ENCODE measurements around the gene KCNQ1.

The KCNQ1 gene

DNA sequence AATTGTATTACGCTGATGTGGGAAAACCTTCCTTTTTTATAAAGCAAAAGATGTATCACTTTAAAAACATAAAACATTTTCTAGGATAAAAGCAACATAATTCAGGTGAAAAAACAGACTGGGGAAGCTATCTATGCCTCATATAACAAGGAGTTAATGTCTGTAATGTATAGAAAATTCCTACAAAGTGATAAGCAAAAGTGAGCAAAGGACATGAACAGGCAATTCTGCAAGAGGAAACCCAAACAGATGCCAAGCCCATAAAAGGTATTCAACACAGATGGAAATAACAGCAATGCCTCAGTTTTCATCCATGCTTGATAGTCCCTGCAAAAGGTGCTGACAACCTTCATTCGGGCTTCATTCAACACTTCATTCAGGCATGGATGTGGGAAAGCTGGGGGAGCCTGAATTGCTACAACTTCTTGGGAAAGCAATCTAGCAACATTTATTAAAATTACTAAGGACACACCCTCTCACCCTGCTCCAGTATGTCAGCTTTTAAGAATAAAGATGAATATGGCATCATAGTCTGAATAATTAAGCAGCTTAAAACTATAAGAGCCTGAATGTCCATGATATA is 215.6 kb downstream of the KCNQ1 start:
- no peak for DNase-seq

DNA sequence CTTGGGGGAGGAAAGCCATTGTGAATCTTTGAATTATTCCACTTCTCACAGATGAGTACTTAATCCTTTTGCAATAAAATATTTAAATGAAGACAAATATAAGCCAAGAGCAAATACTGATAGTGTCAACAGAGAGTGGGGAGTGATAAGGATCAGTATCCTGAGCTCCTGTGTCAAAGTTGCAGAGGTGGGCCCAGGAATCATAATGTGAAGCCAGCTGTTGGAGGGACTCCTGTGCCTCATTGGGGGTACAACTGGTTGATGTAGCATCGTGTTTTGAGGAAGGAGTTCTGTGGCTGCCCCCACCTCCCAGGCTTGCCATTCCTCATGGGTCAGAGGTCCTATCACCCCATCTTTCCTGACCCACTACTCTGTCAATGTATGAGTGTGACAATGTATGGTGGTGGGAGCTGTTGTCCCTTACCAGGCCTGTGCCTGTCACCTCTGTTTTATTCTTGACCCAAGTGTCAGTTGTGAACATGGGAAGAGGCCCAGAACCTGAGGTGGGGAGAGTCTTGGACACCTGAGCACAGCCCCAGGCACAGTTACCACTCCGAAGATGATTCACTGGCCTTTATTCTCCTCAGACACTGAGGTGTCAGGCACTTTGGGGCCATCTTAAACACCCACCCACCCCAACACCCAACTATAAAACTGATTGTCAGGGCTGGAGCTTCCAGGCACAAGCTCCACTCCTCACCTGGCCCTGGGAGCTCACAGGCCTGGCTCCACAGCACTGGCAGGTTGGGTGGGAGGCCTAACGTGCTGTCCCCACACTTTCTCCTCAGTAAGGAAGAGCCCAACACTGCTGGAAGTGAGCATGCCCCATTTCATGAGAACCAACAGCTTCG is 216.6 kb downstream of the KCNQ1 start:
- DNase-seq = no peak

DNA sequence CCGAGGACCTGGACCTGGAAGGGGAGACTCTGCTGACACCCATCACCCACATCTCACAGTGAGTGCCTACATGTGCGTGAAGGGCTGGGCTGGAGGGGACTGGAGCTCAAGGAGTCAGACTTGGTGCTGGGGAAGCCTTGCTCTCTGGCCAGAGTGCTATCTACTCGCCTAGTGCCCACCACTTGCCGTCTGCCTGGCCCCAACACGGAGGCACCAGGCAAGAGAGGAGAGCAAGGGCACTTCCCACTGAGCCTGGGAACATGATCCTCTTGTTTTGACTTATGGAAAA is 217.2 kb downstream of the KCNQ1 start:
- DNase-seq = no peak

DNA sequence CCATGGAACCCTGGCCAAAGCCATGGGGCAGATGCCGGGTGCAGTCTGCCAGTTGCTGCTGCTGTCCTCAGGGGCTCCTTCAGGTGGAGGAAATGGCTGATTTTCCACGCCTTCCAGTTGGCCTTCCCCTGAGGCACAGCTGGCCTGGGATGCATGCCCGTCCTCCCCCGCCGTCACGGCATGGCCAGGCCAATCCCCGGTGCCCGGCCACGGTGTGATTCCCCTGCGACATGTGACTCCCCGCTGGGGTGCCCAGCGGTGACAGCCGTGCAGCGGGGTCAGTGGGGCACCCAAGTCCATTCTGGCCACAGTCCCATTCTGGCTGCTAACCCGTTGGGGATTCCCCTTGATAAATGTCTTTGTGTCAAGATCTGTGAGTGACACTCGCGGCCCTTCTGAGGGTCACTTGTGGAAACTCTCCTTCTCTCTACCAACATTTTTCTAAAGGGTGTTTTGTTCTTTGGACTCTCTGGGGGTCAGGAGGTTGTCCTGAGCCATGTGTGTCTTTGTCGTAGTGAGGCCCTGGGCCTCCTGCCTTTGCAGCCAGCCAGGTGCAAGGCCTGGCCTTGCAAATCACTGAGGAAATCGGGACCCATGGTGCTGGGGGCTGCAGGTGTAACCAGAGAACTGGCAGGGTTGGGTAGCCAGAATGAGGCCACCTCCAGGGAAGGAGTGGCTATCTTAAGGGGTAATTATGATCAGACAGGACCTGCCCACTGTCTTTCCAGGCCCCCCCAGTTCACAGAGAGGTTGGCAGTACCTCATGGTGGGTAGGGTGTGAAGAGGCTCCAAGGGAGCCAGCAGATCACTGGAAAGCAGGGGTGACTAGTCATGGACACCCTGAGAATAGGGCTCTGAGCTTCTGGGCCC is 217.9 kb downstream of the KCNQ1 start:
- DNase-seq = no peak

DNA sequence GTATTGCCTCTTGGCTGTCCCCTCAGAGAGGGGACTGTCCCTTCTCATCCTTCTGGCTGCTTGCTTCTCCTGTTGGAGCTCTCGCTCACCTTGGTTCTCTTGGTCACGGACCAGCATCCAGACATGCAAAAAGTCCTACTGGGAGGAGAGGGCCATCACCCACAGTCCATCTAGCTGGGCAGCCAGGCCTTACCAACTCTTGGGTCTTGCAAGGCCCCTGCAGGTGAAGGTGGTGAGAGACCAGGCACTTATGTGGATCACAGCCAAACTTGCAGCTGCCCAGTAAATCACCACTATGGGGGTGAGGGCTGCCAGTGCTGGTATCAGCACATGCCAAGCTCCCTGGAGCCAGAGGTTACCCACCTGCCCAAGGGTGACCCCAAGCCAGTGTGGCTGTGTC is 218.7 kb downstream of the KCNQ1 start:
- no peak for DNase-seq

DNA sequence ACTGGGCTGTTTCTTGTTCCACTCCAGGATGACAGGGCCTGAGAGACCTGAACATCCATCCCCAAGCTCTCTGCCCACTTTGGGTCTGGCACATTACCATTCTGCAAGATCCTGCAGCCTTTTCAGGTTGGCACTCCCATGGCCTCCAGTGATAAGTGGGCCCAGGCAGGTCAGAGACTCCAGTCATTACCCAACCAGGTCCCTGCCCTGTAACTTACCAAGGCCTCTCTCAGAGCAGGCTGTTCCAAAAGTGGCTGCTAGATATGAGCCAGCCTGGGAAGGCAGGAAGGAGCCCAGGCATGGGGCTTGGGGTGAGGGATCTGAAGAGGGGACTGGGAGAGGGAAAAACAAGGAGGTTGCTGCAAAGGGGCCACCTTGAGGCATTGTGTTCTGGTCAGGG is 219.1 kb downstream of the KCNQ1 start:
- DNase-seq = no peak

DNA sequence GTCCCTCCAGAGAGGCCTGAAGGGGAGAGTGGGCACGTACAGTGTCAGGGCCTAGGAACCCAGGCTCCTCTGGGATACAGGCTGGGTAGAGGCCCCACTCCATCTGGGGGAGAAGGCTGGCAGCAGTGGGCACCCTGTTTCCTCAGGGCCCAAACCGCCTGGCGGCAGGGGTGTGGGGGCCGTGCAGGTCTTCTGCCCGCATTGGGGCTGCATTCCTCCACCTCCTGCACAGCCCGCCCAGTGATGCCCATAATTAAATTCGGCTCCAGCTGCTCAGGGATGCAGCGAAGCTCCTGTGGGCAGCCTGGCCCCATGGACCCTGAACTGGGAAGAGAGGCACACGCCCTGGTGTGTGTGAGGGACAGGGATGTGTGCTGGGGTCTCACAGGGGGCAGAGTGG is 219.6 kb downstream of the KCNQ1 start:
- DNase-seq = no peak

DNA sequence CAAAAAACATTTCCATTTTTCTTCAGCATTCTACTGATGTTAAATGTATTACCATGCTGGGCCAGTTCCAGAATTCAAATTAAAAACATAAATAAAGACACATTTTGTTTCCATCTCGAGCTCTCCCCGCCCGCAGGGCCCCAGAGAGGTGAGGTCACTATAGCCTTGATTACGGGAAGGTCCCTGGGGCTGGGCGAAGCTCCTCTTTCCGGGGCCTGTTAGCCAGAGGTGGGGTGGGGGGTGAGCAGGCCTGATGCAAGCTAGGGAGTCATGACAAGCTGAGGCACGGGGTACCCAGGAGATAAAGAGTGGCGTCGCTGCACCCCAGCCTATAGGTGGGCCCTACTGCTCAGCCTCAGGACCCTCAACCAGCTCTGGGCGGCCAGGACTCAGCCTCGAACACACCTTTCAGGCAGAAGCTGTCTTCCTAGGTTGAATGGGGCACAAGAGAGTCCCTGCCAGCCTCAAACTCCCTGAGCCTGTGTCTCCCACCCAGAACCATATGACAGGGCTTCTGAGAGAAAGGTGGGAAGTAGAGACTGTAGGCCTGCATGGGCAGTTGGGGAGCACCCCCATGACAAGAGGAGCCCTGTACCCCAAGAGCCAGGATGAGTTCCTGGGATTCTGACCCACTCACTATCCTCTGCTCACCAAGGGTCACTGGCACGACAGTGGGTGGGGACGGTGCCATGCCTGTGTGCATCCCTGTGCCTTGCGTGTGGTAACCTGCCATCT is 220.2 kb downstream of the KCNQ1 start:
- no peak for DNase-seq

DNA sequence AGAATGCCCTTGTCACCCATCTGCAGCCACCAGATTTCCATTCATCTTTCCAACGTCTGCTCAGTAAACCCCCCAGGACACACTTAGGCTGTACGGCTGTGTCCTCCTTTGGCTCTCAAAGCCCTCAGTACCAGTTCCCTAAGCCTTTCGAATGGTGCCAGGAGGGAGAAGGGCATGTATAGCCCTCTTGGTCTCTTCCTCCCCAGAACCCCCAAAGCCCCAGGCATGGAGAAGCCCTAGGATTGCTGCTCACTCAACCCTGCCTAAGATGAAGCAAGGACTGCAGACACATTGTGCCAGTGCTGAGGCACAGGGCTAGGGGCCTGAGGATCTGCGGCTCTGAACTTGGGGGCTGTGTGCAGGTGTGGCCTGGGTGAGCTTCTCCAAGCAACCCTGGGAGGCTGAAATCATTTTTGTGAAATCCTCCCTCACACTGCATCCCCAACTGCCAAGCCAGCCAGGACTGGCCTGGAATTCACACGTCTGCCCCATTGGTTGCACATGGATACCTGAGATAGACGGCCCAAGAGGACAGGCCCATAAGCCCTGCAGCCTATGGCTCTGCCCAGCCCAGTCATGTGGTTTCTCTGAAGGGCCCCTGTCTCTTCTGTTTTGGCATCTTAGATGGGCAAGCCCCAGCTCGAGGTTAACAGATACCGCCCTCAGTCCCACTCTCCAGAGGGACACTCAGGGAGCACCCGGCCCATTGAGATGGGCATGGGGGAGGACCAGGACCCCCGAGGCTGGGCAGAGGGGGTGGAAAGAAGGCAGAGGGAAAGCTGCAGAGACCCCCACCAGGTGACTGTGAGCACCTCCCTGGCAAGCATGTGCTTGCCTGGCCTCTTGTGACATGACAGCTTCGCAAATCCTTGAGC is 221.0 kb downstream of the KCNQ1 start:
- no peak for DNase-seq

DNA sequence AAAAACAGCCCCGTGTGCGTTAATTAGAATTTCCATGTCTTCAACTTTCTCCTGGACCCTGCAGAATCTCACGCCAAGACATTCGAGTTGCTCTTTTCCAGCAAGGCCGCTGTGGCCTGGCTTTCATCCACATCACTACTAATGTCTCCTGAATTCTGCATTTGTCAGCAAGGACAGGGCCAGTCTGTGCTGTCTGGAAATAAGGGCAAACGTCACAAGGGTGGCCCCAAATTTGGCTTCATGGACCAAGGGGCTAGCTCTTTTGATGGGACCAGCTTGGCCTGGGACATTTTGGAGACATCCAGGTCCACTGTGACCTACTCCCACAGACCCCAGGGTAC is 221.6 kb downstream of the KCNQ1 start:
- DNase-seq = no peak

DNA sequence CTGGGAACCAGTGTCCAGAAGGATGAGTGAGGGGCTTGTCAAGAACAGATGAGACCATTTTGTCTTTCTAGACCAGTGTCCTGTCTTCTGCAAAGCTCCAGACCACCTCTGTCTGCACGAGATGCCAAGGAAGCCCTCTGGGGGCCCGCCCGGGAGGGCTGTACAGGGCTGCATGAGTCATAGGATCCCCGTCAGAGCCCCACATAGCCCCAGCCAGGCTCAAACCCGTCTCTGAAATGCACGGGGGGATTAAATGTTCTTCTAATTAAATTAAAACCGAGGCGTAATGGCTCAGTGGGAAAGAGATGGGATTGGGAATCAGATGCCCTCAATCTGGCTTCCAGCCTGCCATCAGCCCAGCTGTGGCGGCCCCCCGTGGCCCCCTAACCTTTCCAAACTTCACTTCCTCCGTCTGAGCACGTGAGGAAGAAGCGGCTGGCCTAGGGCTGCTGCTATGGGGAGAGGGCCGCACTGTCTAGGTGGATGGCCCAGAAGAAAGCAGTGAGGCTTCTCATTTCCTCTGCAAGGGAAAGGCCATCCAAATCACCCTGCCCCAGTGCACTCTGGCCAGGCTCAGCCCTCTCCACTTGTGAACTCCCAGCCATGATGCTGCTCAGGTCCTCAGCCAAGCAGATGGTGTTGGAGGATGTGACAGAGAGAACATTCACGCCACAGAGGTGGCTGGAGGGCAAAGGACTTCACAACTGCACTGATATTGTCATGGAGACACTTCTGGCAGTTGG is 222.2 kb downstream of the KCNQ1 start:
- DNase-seq = no peak

DNA sequence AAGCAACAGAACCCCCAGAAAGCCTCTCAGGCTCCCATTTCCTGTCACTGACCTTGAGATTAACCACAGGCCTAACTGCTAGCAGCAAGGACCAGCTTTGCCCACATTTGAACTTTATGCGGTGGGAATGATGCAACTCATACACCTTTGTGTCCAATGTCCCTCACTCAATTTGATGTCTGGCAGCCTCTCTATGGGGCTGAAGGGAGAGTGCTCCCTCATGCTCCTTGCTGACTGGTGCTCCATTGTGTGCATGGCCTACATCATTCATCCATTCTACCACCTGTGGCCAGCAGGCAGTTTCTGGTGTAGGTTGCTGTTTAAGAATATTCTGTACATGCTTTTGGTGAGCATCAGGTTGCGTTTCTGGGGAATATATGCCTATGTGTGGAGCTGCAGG is 223.1 kb downstream of the KCNQ1 start:
- no peak for DNase-seq

DNA sequence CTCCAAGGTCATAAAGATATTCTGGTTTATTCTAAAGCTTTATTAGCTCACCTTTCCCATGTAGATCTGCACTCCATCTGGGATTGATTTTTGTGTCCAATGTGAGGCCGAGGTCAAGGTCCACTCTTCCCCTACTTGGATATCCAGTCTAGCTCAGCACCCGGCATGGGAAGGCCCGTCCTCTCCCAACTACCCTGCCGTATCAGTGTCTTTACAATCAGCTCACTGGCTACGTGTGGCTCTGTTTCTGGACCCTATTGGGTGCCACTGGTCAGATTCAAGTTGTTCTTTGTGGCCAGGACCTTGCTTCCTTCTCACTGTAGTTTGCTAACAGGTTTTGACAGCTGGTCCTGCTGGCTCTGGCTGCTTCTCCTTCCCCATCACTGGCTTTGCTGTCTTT is 224.1 kb downstream of the KCNQ1 start:
- DNase-seq = no peak

DNA sequence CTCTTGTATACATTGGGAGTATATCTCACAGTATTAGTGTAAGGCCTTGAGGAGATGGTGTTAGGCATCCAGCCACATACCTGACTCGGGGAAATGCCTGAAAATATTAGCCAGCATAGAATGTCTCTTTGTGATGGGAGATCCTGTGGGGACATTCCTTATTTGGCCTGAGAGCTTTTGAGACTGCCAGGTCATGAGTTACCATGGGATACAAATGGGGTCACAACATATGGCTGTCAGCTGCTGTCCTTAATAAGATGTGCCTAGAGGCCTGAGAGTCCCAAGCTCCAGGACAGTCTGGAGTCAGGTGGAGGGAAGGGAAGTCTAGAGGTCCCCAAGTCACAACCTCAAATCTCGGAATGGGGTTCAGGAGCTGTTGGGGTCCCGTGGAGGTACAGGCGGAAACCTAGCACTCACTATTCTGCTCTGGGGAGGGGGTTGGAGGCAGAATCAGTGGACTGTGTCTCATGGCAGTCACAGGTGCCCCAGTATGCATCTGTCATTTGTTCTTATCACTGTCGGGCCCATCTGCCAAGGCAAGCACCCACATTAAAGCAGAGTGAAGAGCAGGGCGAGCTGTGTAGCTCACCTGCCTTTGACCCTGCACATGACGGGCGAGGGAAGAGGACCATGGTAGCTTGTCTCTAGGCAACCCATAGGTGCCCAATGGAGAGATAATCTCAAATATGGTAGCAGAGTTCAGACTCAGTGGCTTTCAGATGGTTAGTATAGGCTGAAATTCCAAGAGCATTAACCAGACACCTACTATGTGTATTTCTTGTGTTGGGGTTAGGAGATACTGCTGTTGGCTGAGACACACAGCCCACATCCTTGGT is 225.0 kb downstream of the KCNQ1 start:
- DNase-seq = no peak

DNA sequence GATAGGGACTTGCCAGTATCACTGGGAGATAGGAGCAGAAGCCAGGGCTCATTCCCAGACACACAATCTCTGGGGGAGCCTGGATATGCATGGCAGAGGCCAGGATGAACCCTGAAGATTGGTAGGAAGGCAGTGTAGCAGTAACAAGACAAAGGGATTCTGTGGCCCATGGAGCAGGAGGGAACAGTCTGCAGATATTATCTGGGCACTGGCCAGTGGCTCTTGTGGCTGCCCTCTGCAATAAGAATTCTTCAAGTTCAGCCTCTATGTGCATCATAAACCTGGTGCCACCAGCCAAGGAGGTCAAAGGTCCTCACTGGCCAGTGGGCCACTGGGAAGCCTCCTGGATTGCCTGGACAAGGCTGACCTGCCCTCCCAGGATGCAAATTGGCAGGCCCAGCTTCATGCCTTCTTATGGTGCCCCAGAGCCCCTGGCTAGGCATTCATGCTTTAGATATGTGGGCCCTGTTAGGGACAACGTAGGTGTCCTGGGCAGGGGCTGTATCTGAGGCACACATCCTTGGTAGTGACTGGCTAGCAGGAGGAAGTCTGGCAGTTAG is 225.8 kb downstream of the KCNQ1 start:
- DNase-seq = no peak

DNA sequence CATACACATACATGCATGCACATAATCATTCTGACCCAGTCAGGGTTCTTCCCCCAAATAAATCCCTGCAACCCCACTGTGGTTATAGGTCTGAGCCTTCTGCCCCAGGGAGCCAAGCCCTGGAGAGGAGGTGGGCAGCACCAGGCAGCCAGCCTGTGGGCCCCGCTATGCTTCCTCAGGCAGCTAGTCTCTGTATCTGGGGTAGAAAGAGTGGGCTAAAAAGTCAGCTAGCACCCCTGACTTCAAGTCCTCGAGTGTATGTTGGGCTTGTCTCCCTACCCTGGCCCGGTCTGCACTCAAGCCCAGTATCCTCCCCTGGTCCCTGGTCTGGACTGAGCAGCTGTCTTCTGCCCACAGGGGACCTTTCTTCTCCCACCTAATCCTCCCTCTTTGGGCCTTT is 226.9 kb downstream of the KCNQ1 start:
- no peak for DNase-seq

DNA sequence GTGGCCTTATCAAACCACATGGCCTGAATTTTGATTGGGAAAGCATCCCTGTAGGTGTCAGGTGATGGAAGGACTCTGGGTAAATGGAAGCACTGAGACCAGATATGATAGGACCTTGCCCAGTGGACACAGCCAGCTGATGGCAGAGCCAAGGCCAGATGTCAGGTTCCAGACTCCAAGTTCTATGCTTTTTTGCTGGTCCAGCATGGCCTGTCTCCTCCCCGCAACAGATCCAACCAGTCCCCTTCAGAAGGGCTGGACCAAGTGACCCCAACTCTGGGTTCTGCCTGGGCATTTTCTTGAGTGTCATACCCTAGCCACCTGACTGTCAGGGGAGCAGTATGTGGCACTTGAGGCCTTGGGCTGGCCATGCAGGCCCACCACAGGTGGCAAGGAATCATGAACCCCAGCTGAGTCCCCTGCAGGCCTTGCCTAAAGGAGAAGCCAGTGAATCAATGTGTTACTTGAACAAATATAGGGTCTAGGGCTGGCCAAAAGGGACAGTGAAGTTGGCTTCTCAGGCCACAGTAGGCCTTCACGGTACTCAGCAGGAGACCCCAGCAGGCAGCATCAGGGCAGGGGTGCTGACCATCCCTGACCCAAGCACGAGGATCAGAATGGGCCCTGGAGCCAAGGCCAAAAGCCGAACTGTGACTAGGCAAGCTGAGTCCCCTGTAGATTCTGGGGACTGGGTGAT is 227.9 kb downstream of the KCNQ1 start:
- DNase-seq = no peak

DNA sequence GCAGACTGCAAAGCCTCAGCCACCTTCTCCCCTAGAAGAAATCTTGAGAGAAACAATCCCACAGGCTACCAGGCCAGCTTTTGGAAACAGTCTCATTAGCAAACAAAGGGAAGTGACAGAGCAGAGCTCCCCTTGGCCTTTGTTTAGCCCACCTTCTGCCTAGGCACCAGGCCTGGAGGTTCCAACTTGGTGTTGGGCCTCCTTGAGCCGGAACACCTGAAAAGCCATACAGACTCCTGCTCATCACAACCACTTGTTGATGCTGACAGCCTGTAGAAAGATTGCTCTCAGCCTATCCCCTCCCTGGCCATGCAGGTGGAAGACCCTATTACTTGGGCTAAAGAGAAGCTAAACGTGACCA is 228.4 kb downstream of the KCNQ1 start:
- no peak for DNase-seq

DNA sequence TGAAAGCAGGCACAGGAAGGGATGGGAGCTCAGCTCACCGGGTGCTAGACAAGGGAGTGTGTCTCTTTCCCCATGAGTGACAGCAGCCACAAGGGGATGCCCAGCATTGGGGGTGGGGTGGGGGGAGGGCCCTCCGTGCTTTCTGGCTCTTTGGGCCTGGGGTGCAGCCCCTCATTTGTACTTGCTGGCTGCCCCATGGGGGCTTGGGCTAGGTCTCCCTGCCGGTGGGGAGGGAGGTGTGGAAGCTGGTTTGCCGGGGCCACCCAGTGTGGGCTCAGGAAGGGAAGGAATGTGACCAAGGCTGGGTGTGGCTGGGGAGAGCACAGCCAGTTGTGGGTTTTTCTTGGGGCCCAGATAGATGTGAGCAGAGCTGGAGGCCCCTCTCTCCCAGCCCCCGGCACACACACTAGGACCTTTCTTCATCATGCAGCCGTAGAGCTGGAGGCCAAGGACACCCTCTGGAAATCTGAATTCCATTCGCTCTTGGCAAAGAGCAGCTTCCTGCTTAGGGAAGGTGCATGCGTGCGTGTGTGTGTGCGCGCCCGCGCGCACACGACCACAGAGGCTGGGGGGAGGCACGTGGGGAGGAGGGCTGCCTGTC is 229.2 kb downstream of the KCNQ1 start:
- DNase-seq = no peak

All from activated effector memory CD4-positive, alpha-beta T cell treated with Interleukin-2 at 50 U/mL for 16 hours (primary cell).